ENCODE data around the gene EFEMP2. TPM values are rescaled to one million over a fixed set of nuclear protein-coding genes. Genes with fewer than 3 reads are reported as not detected.

EFEMP2 gene
- 31.2 and 37.6 TPM in 2 replicates for total RNA-seq (2021)
- percentile 42 among the genes with signal in this experiment for Bru-seq, nascent RNA
- BruChase-seq, experiment 1, labeled RNA remaining after a 2-hour chase = percentile 39 among the genes with signal in this experiment
- BruChase-seq, experiment 2, labeled RNA remaining after a 6-hour chase = percentile 43 among the genes with signal in this experiment
- long read RNA-seq, transcript EFEMP2-217 (12 exons, 1,813 nt) = minor isoform, 6 of 55 reads
- long read RNA-seq, transcript EFEMP2-201 (11 exons, 2,034 nt) = major isoform, 29 of 55 reads
- long read RNA-seq, partial matches to known transcripts = 4 of 55 reads
- long read RNA-seq, other reads (novel, unspliced or antisense) = 16 of 55 reads

DNA sequence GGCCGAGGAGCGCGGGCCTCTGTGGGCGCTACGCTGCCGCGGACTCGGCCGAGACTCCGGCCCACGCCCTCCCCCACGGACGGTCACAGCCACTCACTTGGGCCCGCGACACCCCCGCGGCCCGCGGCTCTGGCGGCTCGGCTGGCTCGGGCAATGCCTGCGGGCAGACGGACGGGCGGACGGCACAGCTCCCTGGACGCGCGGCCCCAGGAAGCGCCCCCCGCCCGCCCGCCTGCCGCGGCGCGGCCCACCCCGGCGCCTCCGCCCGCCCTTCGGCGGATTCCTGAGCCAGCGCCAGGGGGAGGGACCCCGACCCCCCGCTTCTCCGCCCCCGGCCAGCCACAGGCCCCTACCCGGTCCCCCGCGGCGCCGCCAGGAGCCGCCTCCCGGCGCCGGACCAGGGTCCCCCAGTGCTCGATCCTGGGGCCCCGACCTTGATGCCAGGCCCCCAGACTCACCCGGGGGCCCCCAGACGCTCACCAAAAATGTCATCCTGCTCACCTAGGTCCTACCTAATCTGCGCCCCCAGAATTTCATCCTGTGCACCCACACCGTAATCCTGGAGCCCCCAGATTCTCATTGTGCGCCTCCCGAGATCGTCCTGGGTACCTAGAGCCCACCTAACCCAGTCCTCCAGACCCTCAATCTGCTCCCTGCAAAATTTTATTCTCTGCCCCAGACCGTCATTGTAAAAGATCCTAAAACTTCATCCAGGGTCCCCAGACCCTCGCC lies at the start of gene EFEMP2:
TSS of gene EFEMP2 (minus strand) at position 215 of the 732 bp plus-strand sequence. CDS start 446 bp downstream, outside the sequence.
- intact Hi-C loops (cut with micrococcal nuclease; ENCODE audit: unreplicated experiment) = no loop called here
- ChIA-PET CTCF (interaction anchor here (1.7 to 1.9 kb wide), 2 partner anchors 16 to 18 kb away, joined by 3 to 7 read pairs; partner anchors contain the start of genes CCDC85B and FIBP), POLR2A (ENCODE audit: low non-redundant PET) (interaction anchor here (0.7 kb wide), 1 partner anchor 93 kb away, joined by 8 read pairs; no protein-coding TSS in a partner anchor)

DNA sequence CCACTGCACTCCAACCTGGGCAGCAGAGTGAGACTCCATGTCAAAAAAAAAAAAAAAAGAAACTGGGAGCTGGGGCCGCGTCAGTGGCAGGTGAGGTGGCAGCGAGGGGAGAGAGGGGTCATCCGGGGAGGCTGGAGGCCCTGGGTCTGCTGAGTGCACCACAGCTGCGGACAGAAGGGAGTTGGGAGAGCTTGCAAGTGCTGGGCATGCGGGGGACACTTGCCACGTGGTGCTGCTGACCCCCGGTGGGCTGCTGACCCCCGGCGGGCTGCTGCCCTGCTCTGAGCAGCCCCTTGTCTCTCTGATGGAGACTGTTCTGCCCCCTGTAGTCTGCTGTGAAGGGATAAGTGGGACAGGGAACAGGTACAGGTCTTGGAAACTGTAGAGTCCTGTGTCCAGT lies 49.3 kb upstream of the EFEMP2 start:
- ChIA-PET POLR2A (ENCODE audit: low non-redundant PET) (no interaction called here), CTCF (no interaction called here)
- H3K4me1 ChIP-seq (ENCODE audit: insufficient read depth, low read length, poor library complexity, severe bottlenecking) = peaks cover 11% of the 10 kb centered on the region
- DNase-seq (ENCODE audit: low spot score) = no peak
- no peak for TF ChIP-seq EZH2 (IDR thresholded peaks at IDR 0.05; ENCODE audit: borderline replicate concordance, low read depth, low read length, poor library complexity, severe bottlenecking)
- no peak for TF ChIP-seq CTCF (conservative IDR thresholded peaks at IDR 0.05; ENCODE audit: low read depth, low read length)
- BruUV-seq (replicated peaks) = no TSS peak
- no peak overlapping the region for H3K4me3 ChIP-seq (ENCODE audit: low read depth, low read length, poor library complexity, severe bottlenecking)
- intact Hi-C loops (cut with micrococcal nuclease; ENCODE audit: unreplicated experiment) = no loop called here
- H3K9me3 ChIP-seq (ENCODE audit: low read depth, low read length, poor library complexity, severe bottlenecking) = no peaks in the 10 kb centered on the region
- no peak overlapping the region for H3K27ac ChIP-seq (ENCODE audit: low read depth, low read length, poor library complexity, severe bottlenecking)
- no peaks in the 10 kb centered on the region for H3K27me3 ChIP-seq (replicated peaks; ENCODE audit: insufficient read depth, low read depth, low read length, poor library complexity)
- peaks cover 12% of the 10 kb centered on the region for H3K36me3 ChIP-seq (ENCODE audit: insufficient read depth, low read length, poor library complexity, severe bottlenecking)

More for the DNA sequence above, at the start of gene EFEMP2:
- BruUV-seq (replicated peaks) = no TSS peak
- Histone ChIP-seq H3K27ac (ENCODE audit: low read depth, low read length, poor library complexity, severe bottlenecking) (peak within 1 kb of the TSS; percentile 75), H3K36me3 (ENCODE audit: insufficient read depth, low read length, poor library complexity, severe bottlenecking) (peaks cover 11% of the 10 kb centered on the region), H3K9me3 (ENCODE audit: low read depth, low read length, poor library complexity, severe bottlenecking) (no peaks in the 10 kb centered on the region), H3K4me3 (ENCODE audit: low read depth, low read length, poor library complexity, severe bottlenecking) (peak within 1 kb of the TSS; percentile 68), H3K4me1 (ENCODE audit: insufficient read depth, low read length, poor library complexity, severe bottlenecking) (peaks cover 18% of the 10 kb centered on the region), H3K27me3 (replicated peaks; ENCODE audit: insufficient read depth, low read depth, low read length, poor library complexity) (no peaks in the 10 kb centered on the region)
- TF ChIP-seq CTCF (conservative IDR thresholded peaks at IDR 0.05; ENCODE audit: low read depth, low read length) (no peak), EZH2 (IDR thresholded peaks at IDR 0.05; ENCODE audit: borderline replicate concordance, low read depth, low read length, poor library complexity, severe bottlenecking) (no peak)
- no peak for DNase-seq (ENCODE audit: low spot score)

DNA sequence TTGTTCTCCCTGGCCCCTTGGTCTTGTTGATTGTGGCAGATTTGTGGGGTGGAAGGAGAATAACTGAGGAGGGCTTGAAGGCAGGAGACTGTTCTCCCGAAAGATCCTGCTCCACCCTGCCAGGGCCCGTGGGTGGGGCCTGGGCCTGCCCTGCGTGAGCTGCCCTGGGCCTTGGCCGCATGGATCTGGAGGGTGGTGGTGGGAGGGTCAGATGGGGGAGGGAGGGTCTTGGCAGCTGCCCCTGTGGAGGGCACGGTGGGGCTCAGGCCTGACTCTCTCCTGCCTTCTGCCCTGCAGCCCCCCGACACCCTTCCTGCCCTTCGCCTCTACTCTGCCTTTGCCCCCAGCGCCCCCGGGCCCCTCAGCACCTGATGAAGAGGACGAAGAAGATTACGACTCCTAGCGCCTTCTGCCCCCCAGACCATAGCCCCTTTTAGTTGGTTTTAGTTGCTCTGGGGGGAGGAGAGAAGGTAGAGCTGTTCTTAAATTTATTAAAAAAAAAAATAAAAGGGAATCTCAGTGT lies 48.5 kb upstream of the EFEMP2 start:
- no peak for DNase-seq (ENCODE audit: low spot score)
- ChIA-PET CTCF (no interaction called here), POLR2A (ENCODE audit: low non-redundant PET) (no interaction called here)
- peak overlapping the region; percentile 83 for H3K4me3 ChIP-seq (ENCODE audit: low read depth, low read length, poor library complexity, severe bottlenecking)
- H3K27me3 ChIP-seq (replicated peaks; ENCODE audit: insufficient read depth, low read depth, low read length, poor library complexity) = no peaks in the 10 kb centered on the region
- intact Hi-C loops (cut with micrococcal nuclease; ENCODE audit: unreplicated experiment) = no loop called here
- H3K4me1 ChIP-seq (ENCODE audit: insufficient read depth, low read length, poor library complexity, severe bottlenecking) = peaks cover 16% of the 10 kb centered on the region
- BruUV-seq (replicated peaks) = no TSS peak
- TF ChIP-seq CTCF (conservative IDR thresholded peaks at IDR 0.05; ENCODE audit: low read depth, low read length) (no peak), EZH2 (IDR thresholded peaks at IDR 0.05; ENCODE audit: borderline replicate concordance, low read depth, low read length, poor library complexity, severe bottlenecking) (no peak)
- H3K36me3 ChIP-seq (ENCODE audit: insufficient read depth, low read length, poor library complexity, severe bottlenecking) = peaks cover 12% of the 10 kb centered on the region
- H3K9me3 ChIP-seq (ENCODE audit: low read depth, low read length, poor library complexity, severe bottlenecking) = no peaks in the 10 kb centered on the region
- no peak overlapping the region for H3K27ac ChIP-seq (ENCODE audit: low read depth, low read length, poor library complexity, severe bottlenecking)

Data from A673 (cell line).